ENCODE measurements around the gene KLHL24. TPM values are rescaled to one million over a fixed set of nuclear protein-coding genes. Genes with fewer than 3 reads are reported as not detected.
"Not testable (repeated sequence)": the region's sequence is repeated elsewhere in the genome, so short reads cannot be mapped to it uniquely, and the experiment has no call there.

KLHL24 gene
- total RNA-seq, 1 donor from 2014 or later: 28.9 TPM

DNA sequence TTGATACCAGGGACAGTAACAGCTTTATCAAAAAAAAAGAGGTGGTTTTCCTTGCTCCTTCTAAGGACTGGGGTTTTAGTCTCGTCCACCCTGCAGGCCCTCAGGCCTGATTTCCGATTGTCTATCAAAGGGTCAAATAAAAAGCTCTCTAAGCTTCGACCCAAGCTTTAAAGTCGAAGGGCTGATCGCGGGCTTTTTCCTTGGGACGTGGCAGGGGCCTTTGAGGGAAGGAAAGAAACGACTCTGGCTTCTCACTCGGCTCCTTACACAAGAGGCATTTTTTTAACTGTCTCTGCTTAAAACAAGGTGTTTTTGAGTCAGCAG lies 354 bp upstream of the KLHL24 start:
- no peak for DNase-seq (ENCODE audit: low spot score)

DNA sequence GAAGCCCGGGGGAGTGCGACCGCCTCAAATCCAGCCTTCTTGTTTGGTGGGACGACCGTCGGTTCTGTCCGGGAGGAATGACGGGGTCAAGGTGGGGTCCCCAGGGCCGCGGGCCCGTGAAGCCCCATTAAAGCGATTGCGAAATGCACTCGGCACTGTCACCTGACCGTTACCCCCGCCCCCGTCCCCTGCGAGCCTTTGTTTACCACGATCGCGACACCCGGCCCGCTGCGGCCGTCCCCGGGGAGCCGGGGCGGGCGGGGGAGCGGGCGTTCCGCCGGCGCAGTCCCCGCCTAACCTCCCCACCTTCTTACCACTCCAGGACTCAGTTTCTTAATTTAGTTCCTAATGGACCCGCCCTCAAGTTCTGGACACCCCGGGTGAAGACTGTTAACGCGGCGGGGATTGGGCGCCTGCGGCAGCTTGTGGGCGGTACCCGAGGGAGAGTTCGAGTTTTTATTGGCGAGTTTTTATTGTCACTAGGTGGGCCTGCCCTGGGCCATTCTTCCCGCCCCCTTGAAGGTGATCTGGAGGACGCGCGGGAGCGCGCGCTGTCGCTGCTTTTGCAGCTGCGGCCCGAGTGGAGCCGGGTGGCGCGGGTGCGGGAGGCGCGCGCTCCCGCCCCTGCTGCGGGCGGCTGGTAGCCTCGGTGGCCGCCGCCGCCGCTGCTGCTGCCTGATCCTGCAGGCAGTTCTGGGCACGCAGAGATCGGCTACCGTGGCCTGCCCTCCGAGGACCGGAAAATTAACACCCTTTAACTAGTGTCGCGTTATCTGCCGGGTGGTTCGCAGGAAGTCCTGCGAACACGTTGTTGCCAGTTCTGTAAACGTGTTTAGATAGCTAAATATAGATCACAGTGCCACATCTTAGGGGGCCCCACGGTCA lies 1.0 kb downstream of the KLHL24 start:
- DNase-seq (ENCODE audit: low spot score): peak; percentile 95

DNA sequence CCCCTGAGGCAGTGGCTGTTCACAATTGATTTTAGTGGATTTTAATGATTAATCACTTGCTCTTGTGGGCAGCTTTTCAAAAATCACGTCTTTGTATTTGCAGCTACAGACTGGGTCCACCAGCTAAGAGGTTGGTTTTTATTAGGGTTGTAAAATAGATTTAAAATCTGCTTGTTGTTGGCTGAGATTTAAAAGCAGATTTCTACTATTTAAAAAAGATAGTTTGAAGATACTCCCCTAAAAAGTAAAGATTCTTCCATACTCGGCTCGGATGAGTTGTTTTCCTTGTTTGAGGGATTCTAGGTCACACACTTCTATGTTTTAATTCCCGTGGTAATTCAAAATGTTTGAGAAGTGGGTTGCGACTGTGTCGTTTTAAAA lies 1.7 kb downstream of the KLHL24 start:
- no peak for DNase-seq (ENCODE audit: low spot score)

DNA sequence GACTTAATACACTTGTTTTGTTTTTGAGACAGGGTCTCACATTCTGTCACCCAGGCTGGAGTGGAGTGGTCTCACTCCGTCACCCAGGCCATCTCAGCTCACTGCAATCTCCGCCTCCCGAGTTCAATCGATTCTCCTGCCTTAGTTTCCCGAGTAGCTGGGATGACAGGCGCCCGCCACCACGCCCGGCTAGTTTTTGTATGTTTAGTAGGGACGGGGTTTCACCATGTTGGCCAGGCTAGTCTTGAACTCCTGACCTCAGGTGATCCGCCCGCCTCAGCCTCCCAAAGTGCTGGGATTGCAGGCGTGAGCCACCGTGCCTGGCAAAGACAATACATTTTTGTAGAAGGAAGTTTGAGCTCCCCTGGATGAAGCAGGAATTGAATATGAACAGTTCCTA lies 2.2 kb downstream of the KLHL24 start:
- DNase-seq (ENCODE audit: low spot score): not testable (repeated sequence)

DNA sequence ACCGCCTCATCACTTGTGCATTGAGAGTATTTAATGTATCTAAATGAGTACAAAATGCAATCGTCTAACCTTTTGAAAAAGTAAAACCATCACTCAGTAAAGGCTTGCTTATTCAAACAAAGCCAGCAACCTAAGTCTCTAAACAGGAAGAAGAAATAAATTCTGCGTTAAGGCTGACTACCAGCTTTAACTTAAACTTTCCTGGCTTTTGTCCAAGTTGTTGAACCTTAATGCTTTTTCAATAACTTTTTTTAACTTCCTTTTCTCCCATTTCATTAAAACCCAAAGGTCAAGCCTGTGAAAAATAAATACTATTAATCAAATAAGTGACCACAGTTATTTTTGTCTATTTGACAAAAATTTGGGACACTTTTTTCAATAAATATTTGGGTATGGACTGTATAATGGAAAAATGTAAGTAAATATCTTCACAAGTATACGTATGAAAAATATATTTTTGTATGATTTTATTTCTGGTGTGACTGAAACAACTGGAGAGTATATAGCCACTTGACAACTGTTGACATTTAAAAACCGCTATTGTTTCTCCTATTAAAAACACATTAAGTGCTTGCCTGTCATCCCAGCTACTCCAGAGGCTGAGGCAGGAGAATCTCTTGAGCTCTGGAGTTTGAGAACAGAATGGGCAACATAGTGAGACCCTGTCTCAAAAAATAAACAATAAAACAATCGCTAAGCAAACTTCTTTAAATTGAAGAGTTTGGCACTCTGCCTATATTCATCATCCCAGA lies 2.9 kb downstream of the KLHL24 start:
- no peak for DNase-seq (ENCODE audit: low spot score)

DNA sequence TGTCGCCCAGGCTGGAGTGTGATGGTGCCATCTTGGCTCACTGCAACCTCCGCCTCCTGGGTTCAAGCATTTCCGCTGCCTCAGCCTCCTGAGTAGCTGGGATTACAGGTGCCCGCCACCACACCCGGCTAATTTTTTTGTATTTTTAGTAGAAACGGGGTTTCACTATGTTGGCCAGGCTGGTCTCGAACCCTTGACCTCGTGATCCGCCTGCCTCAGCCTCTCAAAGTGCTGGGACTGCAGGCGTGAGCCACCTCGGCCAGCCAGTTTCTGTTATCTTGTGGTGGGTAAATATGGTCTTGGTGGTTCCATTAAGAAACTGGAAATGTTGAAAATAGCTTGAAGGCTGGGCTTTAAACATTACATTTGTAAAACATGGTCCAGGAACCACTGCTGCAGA lies 5.2 kb downstream of the KLHL24 start:
- DNase-seq (ENCODE audit: low spot score): not testable (repeated sequence)

DNA sequence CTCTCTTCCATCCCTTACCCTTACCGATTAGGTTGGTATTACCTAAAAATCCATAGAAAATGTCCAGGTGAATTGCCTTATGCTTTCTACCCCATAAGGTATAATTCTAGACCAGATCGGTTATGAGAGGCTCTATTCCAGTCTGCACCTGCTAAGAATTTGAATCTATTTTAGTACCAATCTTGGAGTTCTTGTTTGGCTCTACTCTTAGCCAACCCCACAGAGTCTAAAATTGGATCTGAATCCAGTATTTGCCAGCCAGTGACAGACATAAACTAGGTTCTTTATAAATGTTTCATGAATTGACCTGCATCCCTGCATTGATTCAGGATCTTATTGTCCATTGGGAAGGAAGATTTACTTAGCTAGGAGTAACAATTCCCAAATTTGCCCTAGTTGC lies 6.5 kb downstream of the KLHL24 start:
- DNase-seq (ENCODE audit: low spot score): no peak

DNA sequence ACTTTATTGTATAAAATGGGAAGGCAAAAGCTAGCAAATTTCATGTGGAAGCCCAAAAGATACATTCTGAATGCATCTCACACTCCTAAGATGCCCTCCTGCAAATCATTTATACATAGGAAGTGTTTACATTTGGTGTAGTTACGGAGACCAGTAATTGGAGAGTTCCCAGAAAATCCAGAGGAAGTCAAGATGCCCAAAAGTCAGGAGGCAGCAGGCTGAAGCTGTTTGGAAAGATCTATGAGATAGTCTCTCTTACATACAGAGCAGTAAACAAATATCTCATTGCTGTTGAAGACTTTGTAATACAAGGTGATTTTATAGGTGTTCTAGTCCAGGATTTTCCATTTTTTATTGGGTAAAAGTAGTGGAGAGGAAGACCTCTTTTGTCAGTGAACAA lies 8.8 kb downstream of the KLHL24 start:
- no peak for DNase-seq (ENCODE audit: low spot score)

DNA sequence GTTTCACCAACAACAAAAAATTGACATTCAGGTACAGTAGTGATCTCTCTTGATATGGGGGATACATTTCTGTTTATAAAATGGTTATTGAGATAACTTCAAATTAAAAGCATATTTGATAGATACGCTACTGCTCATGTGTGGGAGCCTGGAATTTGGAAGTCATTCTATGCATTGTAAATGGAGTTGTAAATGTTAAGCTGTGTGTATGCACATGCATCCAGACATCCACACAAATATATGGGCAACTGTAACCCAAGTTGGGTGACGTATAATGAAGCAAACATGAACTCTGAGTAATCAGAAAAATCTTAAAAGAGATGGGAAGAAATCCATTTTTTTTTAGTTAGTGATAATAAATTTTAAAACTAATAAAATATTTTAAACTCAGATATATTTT lies 9.8 kb downstream of the KLHL24 start:
- no peak for DNase-seq (ENCODE audit: low spot score)

DNA sequence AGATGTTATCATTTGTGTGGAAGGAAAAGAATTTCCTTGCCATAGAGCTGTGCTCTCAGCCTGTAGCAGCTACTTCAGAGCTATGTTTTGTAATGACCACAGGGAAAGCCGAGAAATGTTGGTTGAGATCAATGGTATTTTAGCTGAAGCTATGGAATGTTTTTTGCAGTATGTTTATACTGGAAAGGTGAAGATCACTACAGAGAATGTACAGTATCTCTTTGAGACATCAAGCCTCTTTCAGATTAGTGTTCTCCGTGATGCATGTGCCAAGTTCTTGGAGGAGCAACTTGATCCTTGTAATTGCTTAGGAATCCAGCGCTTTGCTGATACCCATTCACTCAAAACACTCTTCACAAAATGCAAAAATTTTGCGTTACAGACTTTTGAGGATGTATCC lies 15.1 kb downstream of the KLHL24 start:
- no peak for DNase-seq (ENCODE audit: low spot score)

DNA sequence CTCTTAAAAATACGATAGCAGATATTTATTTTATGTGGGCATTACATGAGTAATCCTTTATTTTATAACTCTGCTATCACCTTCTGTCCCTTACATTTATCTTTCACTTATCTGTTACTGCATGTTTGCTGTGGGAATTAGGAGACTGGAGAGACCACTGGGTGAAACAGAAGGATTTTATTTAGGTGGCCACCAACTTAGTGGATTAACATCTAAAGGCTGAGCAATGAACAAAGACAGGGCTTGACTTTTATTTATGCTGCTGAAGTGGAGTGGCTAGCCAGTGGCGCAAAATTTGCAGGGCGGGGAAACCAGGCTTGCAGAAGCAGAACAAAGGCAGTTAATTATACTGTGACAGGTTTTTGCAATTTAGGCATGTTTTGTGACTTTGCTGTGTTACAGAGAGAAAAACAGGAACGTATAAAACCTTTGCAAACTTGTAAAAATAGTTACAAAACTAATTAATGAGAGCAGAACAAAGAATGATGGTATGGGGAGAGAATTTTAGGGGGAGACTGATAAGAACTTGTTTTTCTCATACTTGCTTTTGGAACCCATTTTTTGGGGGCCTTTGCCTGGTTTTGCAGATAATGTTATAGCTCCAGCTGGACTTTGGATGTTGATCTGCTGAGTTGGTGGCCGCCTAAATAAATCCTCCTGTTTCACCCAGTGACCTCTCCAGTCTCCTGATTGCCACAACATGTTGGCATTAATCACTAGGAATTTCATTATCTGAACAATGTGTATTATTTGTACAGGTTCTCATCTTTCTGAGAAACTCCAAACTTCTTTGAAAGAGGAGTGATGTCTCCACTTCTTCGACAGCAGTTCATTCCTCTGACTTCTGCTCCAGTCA lies 18.0 kb downstream of the KLHL24 start:
- DNase-seq (ENCODE audit: low spot score): no peak

DNA sequence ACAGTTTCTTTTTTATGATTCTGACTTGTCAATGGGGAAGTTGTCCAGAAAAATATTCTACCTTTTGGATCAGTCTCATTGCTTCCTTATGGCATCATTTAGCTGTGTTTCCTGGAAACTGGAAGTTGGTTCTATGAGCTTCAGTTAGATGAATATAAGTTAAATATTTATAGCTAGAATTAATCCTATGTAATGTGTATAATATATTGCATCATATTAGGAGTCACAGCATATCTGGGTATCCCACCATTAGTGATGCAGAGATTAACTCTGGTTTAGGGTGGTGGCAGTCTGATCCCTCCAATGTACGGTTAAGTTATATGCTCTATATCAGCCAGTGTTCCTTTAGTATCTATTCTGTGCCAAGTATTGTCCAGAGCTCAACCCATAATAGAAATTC lies 19.3 kb downstream of the KLHL24 start:
- no peak for DNase-seq (ENCODE audit: low spot score)

DNA sequence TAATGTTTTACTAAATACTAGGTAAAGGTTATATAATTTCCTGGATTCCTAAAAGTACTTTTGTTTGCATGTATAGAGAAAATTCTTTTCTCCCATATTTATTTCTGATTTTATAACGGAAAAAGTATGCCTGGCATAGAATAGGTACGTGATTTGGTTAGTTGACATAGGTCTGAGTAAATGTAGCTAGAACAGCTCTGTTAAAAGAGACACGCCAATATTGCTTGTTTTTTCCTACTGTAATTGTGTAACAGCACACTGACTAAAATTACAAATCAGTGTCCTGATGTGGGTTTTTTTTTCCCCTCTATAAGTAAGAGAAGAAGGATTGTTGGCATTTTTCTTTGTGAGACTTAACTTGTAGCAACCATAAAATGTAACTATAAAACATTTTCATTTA lies 26.7 kb downstream of the KLHL24 start:
- DNase-seq (ENCODE audit: low spot score): no peak

DNA sequence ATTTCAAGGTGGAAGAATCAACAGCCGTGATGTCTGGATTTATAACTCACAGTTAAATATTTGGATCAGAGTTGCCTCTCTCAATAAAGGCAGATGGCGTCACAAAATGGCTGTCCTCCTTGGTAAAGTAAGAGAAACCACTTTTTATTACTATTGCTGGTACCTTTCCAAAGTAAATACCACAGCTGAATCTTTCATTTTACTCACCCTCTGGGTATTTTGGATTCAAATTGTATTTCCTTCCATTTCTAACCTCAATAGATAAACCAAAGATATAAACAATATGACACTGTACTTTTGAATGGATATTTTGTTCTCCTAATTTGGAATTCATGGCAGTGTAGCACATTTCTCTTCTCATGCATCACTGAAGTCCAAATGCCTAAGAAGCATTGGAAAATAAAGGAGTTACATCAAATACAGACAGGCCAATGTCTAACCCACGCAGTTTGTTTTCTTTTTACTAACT lies 29.5 kb downstream of the KLHL24 start:
- DNase-seq (ENCODE audit: low spot score): no peak

DNA sequence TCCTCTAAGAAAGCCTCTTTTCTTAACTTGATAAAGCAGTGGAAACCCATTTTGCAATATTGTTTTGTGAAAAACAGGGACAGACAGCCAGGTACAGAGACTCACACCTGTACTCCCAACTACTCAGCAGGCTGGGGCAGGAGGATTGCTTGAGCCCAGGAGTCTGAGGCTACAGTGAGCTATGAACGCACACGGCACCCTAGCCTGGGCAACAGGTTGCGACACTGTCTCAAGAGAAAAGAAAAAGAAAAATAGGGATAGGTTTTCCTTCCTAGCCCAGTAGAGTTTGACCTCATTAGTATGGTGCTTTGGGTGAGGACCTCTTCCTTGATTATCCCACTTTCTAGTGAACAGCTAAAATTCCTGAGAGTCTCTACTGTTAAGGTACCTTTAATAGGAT lies 44.6 kb downstream of the KLHL24 start:
- no peak for DNase-seq (ENCODE audit: low spot score)

DNA sequence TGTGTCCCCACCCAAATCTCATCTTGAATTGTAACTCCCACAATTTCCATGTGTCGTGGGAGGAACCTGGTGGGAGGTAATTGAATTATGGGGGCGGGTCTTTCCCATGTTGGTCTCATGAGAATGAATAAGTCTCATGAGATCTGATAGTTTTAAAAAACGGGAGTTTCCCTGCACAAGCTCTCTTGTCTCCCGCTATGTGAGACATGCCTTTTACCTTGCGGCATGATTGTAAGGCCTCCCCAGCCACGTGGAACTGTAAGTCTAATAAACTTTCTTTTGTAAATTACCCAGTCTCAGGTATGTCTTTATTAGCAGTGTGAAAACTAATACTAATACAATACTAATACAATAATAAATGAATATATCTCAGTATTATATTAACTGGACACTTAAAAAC lies 52.3 kb downstream of the KLHL24 start:
- DNase-seq (ENCODE audit: low spot score): no peak

DNA sequence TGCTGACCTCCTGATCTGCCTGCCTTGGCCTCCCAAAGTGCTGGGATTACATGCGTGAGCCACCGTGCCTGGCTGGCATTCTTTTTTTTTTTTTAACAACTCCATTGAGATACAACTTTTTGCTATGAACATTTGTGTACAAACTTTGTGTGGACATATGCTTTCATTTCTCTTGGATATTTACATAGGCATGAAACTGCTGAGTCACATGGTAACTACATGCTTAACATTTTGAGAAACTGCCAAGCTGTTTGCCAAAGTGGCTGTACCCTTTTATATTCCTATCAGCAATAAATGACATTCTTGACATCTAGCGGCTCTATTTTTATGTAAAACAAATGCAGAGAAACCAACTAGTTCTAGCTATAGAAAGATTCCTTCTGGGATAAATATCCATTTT lies 53.5 kb downstream of the KLHL24 start:
- no peak for DNase-seq (ENCODE audit: low spot score)

DNA sequence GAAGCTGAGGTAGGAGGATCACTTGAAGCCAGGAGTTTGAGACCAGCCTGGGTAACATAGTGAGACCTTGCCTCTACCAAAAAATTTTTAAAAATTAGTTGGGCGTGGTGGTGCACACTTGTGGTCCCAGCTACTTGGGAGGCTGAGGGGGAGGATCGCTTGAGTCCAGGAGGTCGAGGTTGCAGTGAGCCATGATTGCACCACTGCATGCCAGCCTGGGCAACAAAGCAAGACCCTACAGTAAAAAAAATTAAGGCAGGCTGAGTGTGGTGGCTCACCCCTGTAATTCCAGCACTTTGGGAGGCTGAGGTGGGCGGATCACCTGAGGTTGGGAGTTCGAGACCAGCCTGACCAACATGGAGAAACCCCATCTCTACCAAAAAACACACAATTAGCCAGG lies 54.2 kb downstream of the KLHL24 start:
- not testable (repeated sequence) for DNase-seq (ENCODE audit: low spot score)

DNA sequence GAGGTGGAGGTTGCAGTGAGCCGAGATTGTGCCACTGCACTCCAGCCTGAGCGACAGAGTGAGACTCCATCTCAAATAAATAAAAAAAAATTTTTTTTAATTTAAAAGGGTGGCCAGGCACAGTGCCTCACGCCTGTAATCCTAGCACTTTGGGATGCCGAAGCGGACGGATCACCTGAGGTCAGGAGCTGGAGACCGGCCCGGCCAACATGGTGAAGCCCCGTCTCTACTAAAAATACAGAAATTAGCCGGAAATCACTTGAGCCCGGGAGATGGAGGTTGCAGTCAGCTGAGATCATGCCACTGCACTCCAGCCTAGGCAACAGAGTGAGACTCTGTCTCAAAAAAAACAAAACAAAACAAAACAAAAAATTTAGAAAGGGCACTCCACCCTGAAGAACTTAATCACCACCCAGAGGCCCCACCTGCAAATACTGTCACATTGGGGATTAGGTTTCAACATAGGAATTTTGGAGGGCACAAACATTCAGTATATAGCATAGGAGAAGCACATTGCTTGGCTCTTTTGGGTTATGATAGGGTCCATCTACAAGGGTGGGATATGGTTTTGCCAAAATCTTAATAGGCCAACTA lies 55.1 kb downstream of the KLHL24 start:
- no peak for DNase-seq (ENCODE audit: low spot score)

DNA sequence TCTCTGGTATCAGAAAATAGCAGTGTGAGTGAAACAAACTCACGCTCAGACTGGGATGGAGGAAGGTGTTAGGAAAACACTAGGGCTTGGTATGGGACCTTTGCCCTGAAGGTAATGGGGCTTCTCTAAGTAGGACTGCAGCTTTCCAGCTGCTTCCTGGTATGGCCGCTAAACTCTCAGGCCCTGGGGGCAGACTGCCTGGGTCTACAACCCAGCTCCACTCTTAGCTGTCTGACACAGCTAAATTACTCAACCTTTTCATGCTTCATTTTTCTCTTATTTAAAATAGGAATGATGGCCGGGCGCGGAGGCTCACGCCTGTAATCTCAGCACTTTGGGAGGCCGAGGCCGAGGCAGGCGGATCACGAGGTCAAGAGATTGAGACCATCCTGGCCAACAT lies 57.0 kb downstream of the KLHL24 start:
- no peak for DNase-seq (ENCODE audit: low spot score)

DNA sequence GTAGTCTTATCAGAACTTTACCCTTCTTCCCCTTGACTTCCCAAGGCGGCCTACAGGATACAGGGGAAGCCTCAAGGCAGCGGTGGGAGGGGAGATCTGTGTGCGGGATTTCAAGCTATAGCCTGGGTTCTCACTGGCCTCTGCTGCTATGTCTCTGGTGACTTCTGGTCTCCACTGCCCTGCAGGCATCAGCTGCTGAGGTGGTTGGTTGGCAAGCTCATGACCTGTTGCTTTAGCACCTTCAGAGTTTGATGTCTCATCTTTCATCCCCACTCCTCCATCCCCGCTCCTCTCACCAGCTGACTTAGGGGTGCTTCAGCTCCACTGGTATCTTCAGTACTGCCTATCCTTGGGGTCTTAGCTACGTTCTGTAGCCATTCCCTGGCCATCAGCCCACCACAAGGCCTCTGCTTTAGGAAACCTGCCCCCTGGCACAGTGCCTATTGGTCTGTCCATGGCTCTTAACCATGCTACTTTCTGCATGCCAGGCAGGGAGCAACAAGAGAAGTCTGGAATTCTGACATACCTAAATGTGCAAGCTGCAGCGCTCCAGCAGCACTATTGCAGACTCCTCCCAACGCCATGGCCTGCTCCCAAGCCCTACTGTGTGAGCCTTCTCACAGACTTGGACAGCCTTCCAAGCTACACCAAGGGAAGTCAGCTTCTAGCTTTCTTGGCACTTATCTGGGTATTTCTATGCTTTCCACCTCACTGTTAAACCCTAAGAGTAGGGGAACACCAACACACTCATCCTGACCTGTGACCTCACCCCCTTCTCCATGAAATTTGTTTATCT lies 60.3 kb downstream of the KLHL24 start:
- no peak for DNase-seq (ENCODE audit: low spot score)

Data from mesenteric fat pad (tissue), 1 donor.